Gastrocnemius medialis (tissue), 4 donors: Measurements from ENCODE around the gene GULP1.

ENCODE experiments used
- POLR2A ChIP-seq, 2 donors: fragments of 450-650 bp; IDR thresholded peaks; one replicate each; pipeline ENCODE4 v1.6.1; 2017; ENCODE audit warnings: antibody characterized with exemption in 2 of 2, mild to moderate bottlenecking in 2 of 2, moderate library complexity in 2 of 2
- TF ChIP-seq, protein P1 (sequence below), 5 experiments: fragments of 450-650 bp in 3 of 5; fragments of 200-600 bp in 2 of 5; sonication (generic) in 2 of 5; IDR thresholded peaks in 4 of 5; conservative IDR thresholded peaks in 1 of 5; 1 replicate in 4 of 5; 2 replicates in 1 of 5; pipeline ENCODE4 v1.5.1; 2016 to 2019; ENCODE audit warnings: antibody characterized with exemption in 5 of 5, mild to moderate bottlenecking in 3 of 5, moderate library complexity in 3 of 5

DNA sequence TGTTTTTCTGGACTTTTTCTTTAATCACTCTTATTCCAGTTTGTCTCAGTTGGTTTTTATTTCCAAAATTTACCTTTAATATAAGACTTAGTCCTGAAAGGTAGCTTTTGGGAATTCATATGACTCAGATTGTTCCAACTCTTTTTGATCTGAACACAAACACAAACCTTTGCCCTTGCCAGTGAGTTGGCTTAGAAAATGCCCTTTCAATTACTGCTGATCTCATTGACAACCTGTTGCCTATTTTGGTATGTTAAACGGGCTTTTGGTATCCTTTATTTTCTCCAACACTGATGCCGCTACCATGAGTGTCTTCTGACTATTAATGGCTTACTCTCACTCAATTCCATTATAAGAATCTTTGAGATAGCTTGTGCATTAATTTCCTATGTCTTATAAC, 143.4 kb downstream of the GULP1 start:
- TF ChIP-seq, protein P1, sequence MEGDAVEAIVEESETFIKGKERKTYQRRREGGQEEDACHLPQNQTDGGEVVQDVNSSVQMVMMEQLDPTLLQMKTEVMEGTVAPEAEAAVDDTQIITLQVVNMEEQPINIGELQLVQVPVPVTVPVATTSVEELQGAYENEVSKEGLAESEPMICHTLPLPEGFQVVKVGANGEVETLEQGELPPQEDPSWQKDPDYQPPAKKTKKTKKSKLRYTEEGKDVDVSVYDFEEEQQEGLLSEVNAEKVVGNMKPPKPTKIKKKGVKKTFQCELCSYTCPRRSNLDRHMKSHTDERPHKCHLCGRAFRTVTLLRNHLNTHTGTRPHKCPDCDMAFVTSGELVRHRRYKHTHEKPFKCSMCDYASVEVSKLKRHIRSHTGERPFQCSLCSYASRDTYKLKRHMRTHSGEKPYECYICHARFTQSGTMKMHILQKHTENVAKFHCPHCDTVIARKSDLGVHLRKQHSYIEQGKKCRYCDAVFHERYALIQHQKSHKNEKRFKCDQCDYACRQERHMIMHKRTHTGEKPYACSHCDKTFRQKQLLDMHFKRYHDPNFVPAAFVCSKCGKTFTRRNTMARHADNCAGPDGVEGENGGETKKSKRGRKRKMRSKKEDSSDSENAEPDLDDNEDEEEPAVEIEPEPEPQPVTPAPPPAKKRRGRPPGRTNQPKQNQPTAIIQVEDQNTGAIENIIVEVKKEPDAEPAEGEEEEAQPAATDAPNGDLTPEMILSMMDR (IDR thresholded peaks at IDR 0.05 in 4 of 5, conservative IDR thresholded peaks at IDR 0.05 in 1 of 5) = no peak
- no peak for TF ChIP-seq POLR2A (IDR thresholded peaks at IDR 0.05)
